Caki2 (cell line): ENCODE measurements around the gene ATP2B2. TPM values are rescaled to one million over a fixed set of nuclear protein-coding genes. Genes with fewer than 3 reads are reported as not detected.

Source experiments
- DNase-seq: peaks from one replicate; pipeline ENCODE4 v3.0.0-alpha.2; 2015; ENCODE audit warnings: low read depth
- in situ Hi-C: cut with HindIII; loops from 2 replicates; pipeline ENCODE4 v1.10.0; 2016; ENCODE audit warnings: low sequenced_read_pairs, low pct_unique_long_range_greater_than_20kb, mixed read lengths
- total RNA-seq: library from RNA; depleted of rRNA; stranded (reverse); fragments of >200 nt; shearing (Covaris generic); gene quantifications from 2 replicates; pipeline ENCODE4 v1.2.3, GENCODE V29; 2014; ENCODE audit warnings: low replicate concordance

The ATP2B2 gene
- total RNA-seq, 1 experiment from 2014 or later, result not detected

GRCh38 chr3:10339376-10339955 is 165.9 kb downstream of the ATP2B2 start:
- no peak for DNase-seq
- in situ Hi-C loops, result no loop called here

- DNase-seq, result no peak
- in situ Hi-C loops, result no loop called here
These were observed 166.6 kb downstream of the ATP2B2 start for GRCh38 chr3:10338591-10339353.

- in situ Hi-C loops, result no loop called here
- DNase-seq, result no peak
These were observed 167.3 kb downstream of the ATP2B2 start for GRCh38 chr3:10338164-10338470.

- in situ Hi-C loops, result no loop called here
- no peak for DNase-seq
These were observed 167.8 kb downstream of the ATP2B2 start for GRCh38 chr3:10337323-10338163.

- in situ Hi-C loops, result no loop called here
- no peak for DNase-seq
These were observed 168.6 kb downstream of the ATP2B2 start for GRCh38 chr3:10336761-10337160.

GRCh38 chr3:10335871-10336622 is 169.3 kb downstream of the ATP2B2 start:
- in situ Hi-C loops, result no loop called here
- DNase-seq, result no peak

- in situ Hi-C loops, result no loop called here
- no peak for DNase-seq
These were observed 170.1 kb downstream of the ATP2B2 start for GRCh38 chr3:10335190-10335738.

- in situ Hi-C loops, result no loop called here
These were observed 170.9 kb downstream of the ATP2B2 start for GRCh38 chr3:10334459-10334858.

GRCh38 chr3:10334042-10334441 is 171.3 kb downstream of the ATP2B2 start:
- in situ Hi-C loops, result no loop called here
- no peak for DNase-seq

More at GRCh38 chr3:10334459-10334858, 170.9 kb downstream of the ATP2B2 start:
- no peak for DNase-seq

- in situ Hi-C loops, result no loop called here
- DNase-seq, result no peak
These were observed 172.1 kb downstream of the ATP2B2 start for GRCh38 chr3:10333349-10333650.

GRCh38 chr3:10332481-10333348 is 172.7 kb downstream of the ATP2B2 start:
- no peak for DNase-seq
- in situ Hi-C loops, result no loop called here

GRCh38 chr3:10331320-10331719 is 174.1 kb downstream of the ATP2B2 start:
- in situ Hi-C loops, result no loop called here
- no peak for DNase-seq

- no peak for DNase-seq
- in situ Hi-C loops, result no loop called here
These were observed 175.1 kb downstream of the ATP2B2 start for GRCh38 chr3:10330319-10330718.

- no peak for DNase-seq
- in situ Hi-C loops, result no loop called here
These were observed 175.8 kb downstream of the ATP2B2 start for GRCh38 chr3:10329495-10330015.

GRCh38 chr3:10328460-10329071 is 176.8 kb downstream of the ATP2B2 start:
- in situ Hi-C loops, result no loop called here
- DNase-seq, result no peak

GRCh38 chr3:10327592-10327991 is 177.8 kb downstream of the ATP2B2 start:
- in situ Hi-C loops, result no loop called here
- no peak for DNase-seq

GRCh38 chr3:10322352-10322710 is 183.1 kb downstream of the ATP2B2 start:
- in situ Hi-C loops, result no loop called here
- DNase-seq, result no peak
